Measurements from ENCODE around the gene AREG. TPM values are rescaled to one million over a fixed set of nuclear protein-coding genes. Genes with fewer than 3 reads are reported as not detected.

AREG gene
- polyA plus RNA-seq, 2 of the 4 experiments (the other 2 are of a cell fraction) = 52.2 to 187 TPM

DNA sequence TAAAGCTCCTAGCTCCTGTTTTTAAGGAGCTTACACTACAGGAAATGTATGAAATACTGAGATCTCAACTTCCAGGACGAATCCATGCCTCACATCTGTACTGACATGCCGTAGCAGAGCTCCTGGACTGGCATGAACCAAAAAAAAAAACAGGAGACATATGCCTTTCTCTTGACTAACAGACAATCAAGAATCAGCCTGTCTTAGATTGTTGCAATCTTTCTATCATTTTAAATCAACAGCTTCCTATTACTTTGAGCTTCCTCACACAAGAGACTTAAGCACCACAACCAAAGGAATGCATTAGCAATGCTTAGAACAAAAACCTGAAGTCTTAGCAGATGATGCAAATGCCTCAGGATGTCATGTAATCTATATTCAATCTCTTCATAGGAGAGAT, 34.7 kb upstream of the AREG start:
- ATAC-seq = no peak
- Histone ChIP-seq H3K4me3 (no peak overlapping the region), H3K4me1 (0 out of 3 replicates have a peak, but pooled peaks cover 3% of the 10 kb centered on the region), H3K9me3 (no peaks in the 10 kb centered on the region), H3K27ac (no peak overlapping the region), H3K4me2 (no peak overlapping the region)
- TF ChIP-seq EHF (CRISPR knock-in tag; IDR thresholded peaks at IDR 0.05) (no peak), SMC3 (IDR thresholded peaks at IDR 0.05) (no peak), ZFP36 (IDR thresholded peaks at IDR 0.05; ENCODE audit: borderline replicate concordance, partially characterized antibody) (no peak), ZNF302 (CRISPR knock-in tag; IDR thresholded peaks at IDR 0.05) (no peak), TFCP2L1 (CRISPR knock-in tag; IDR thresholded peaks at IDR 0.05) (no peak), EHMT2 (IDR thresholded peaks at IDR 0.05; ENCODE audit: low read depth) (no peak), HOXB13 (CRISPR knock-in tag; IDR thresholded peaks at IDR 0.05; ENCODE audit: low read depth) (no peak), SREBF2 (IDR thresholded peaks at IDR 0.05) (no peak), JUNB (IDR thresholded peaks at IDR 0.05) (no peak), MAFK (IDR thresholded peaks at IDR 0.05; ENCODE audit: partially characterized antibody) (no peak), GATA3 (IDR thresholded peaks at IDR 0.05; ENCODE audit: borderline replicate concordance) (no peak), HOXB5 (CRISPR knock-in tag; IDR thresholded peaks at IDR 0.05) (no peak), TP53 (CRISPR knock-in tag; IDR thresholded peaks at IDR 0.05) (no peak), FOSB (CRISPR knock-in tag; IDR thresholded peaks at IDR 0.05) (no peak), RAD21 (conservative IDR thresholded peaks at IDR 0.05 in 1 of 2, IDR thresholded peaks at IDR 0.05 in 1 of 2) (no peak), RCOR1 (IDR thresholded peaks at IDR 0.05; ENCODE audit: low read depth, low read length) (no peak), POLR2A (IDR thresholded peaks at IDR 0.05; ENCODE audit: low read length) (no peak)
- TF ChIP-seq, protein P1, sequence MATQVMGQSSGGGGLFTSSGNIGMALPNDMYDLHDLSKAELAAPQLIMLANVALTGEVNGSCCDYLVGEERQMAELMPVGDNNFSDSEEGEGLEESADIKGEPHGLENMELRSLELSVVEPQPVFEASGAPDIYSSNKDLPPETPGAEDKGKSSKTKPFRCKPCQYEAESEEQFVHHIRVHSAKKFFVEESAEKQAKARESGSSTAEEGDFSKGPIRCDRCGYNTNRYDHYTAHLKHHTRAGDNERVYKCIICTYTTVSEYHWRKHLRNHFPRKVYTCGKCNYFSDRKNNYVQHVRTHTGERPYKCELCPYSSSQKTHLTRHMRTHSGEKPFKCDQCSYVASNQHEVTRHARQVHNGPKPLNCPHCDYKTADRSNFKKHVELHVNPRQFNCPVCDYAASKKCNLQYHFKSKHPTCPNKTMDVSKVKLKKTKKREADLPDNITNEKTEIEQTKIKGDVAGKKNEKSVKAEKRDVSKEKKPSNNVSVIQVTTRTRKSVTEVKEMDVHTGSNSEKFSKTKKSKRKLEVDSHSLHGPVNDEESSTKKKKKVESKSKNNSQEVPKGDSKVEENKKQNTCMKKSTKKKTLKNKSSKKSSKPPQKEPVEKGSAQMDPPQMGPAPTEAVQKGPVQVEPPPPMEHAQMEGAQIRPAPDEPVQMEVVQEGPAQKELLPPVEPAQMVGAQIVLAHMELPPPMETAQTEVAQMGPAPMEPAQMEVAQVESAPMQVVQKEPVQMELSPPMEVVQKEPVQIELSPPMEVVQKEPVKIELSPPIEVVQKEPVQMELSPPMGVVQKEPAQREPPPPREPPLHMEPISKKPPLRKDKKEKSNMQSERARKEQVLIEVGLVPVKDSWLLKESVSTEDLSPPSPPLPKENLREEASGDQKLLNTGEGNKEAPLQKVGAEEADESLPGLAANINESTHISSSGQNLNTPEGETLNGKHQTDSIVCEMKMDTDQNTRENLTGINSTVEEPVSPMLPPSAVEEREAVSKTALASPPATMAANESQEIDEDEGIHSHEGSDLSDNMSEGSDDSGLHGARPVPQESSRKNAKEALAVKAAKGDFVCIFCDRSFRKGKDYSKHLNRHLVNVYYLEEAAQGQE (IDR thresholded peaks at IDR 0.05) = no peak
- TF ChIP-seq, protein P2, sequence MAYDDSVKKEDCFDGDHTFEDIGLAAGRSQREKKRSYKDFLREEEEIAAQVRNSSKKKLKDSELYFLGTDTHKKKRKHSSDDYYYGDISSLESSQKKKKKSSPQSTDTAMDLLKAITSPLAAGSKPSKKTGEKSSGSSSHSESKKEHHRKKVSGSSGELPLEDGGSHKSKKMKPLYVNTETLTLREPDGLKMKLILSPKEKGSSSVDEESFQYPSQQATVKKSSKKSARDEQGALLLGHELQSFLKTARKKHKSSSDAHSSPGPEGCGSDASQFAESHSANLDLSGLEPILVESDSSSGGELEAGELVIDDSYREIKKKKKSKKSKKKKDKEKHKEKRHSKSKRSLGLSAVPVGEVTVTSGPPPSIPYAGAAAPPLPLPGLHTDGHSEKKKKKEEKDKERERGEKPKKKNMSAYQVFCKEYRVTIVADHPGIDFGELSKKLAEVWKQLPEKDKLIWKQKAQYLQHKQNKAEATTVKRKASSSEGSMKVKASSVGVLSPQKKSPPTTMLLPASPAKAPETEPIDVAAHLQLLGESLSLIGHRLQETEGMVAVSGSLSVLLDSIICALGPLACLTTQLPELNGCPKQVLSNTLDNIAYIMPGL (CRISPR knock-in tag; IDR thresholded peaks at IDR 0.05; ENCODE audit: borderline replicate concordance) = no peak
- ChIA-PET CTCF (interaction anchor here (0.6 kb wide), 1 partner anchor 213 kb away, joined by 3 read pairs; no protein-coding TSS in a partner anchor), POLR2A (no interaction called here)
- FAIRE-seq = no peak
- no peak for DNase-seq (ENCODE audit: low read depth in 1 of 2, low spot score in 1 of 2)
- 69% methylated on average over 2 of the region's 2 CpGs for WGBS (ENCODE audit: missing lambda C conversion rate)

DNA sequence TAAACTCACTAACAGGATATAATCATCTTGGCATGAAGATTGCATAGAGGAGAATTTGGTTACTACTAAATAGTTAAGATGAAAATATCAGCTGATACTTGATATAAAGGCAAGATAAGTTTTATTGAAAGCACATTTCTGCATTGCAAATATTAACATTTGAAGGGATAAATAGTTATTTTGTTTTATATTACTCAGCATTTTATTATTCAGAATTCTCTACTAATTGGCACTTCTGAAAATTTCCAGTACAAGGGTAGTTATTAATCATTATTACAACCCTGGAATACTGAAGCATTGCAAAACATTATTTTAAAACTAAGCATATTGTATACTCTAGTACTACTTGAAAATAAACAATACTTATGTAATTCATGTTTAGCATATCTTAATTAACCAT, 32.7 kb upstream of the AREG start:
- no peak for FAIRE-seq
- DNase-seq (ENCODE audit: low read depth in 1 of 2, low spot score in 1 of 2) = no peak
- H3K4me3 ChIP-seq = no peak overlapping the region
- no peak for TF ChIP-seq ZNF302 (CRISPR knock-in tag; IDR thresholded peaks at IDR 0.05)
- no peak for TF ChIP-seq EHMT2 (IDR thresholded peaks at IDR 0.05; ENCODE audit: low read depth)
- TF ChIP-seq MAFK (IDR thresholded peaks at IDR 0.05; ENCODE audit: partially characterized antibody) = peak; percentile 32
- no peak overlapping the region for H3K4me2 ChIP-seq
- CTCF ChIA-PET = no interaction called here
- no peak overlapping the region for H3K27ac ChIP-seq
- no peaks in the 10 kb centered on the region for H3K9me3 ChIP-seq
- ATAC-seq = no peak
- H3K4me1 ChIP-seq = peaks cover 3% of the 10 kb centered on the region; the same call in 1 of the 3 replicates
- POLR2A ChIA-PET = no interaction called here

DNA sequence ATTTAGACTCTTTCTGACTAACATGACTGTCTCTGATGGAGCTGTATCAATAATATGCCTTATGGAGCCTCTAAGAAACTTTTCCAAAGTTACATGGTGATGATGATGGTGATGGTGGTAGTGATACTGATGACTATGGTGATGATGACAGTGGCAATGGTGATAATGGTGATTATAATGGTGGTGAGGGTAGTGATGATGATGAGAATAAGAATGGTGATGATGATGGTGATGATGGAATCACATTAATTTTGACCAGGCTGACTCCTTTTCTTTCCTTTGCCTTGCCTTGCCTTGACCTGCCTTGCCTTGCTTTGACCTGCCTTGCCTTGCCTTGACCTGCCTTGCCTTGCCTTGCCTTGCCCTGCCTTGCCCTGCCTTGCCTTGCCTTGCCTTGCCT, 31.7 kb upstream of the AREG start:
- Histone ChIP-seq H3K4me1 (peaks cover 11% of the 10 kb centered on the region), H3K4me2 (no peak overlapping the region), H3K27ac (0 out of 6 replicates have a peak overlapping the region, but pooled peaks of 1 of the 2 experiments have one; percentile 21), H3K4me3 (no peak overlapping the region), H3K9me3 (no peaks in the 10 kb centered on the region)
- FAIRE-seq (no peak), DNase-seq (ENCODE audit: low read depth in 1 of 2, low spot score in 1 of 2) (no peak), ATAC-seq (no peak)
- ChIA-PET POLR2A (no interaction called here), CTCF (no interaction called here)
- TF ChIP-seq EP300 (IDR thresholded peaks at IDR 0.05) = no peak
- TF ChIP-seq RNF2 (IDR thresholded peaks at IDR 0.05; ENCODE audit: borderline replicate concordance, low read depth) = no peak
- no peak for TF ChIP-seq FOSB (CRISPR knock-in tag; IDR thresholded peaks at IDR 0.05)
- TF ChIP-seq TFCP2L1 (CRISPR knock-in tag; IDR thresholded peaks at IDR 0.05) = no peak
- TF ChIP-seq CBX8 (IDR thresholded peaks at IDR 0.05) = no peak
- TF ChIP-seq RCOR1 (IDR thresholded peaks at IDR 0.05; ENCODE audit: low read depth, low read length) = no peak

Measured in A549 (cell line).